HG02885 (cell line): Measurements from ENCODE around the gene AKAP6.

Source experiments
- ATAC-seq: cut with Tn5 transposase; IDR thresholded peaks from one replicate; pipeline ENCODE4 v1.9.1; 2021; ENCODE audit warnings: mild to moderate bottlenecking; ENCODE audit not compliant: unreplicated experiment, poor library complexity

Gene AKAP6

GRCh38 chr14:32329146-32329545 is at the start of gene AKAP6:
Gene AKAP6, plus strand, starts transcription at chr14:32329298. Its CDS starts 104,196 bp downstream, at chr14:32433494.
- ATAC-seq = no peak

GRCh38 chr14:32286602-32287001 is 42.5 kb upstream of the AKAP6 start:
- ATAC-seq = no peak

GRCh38 chr14:32296366-32296765 is 32.7 kb upstream of the AKAP6 start:
- ATAC-seq = no peak

- ATAC-seq = no peak
Observed at GRCh38 chr14:32298346-32298745, 30.8 kb upstream of the AKAP6 start.

GRCh38 chr14:32300136-32300535 is 29.0 kb upstream of the AKAP6 start:
- no peak for ATAC-seq

GRCh38 chr14:32303865-32304264 is 25.2 kb upstream of the AKAP6 start:
- ATAC-seq = no peak

GRCh38 chr14:32304296-32304695 is 24.8 kb upstream of the AKAP6 start:
- ATAC-seq = no peak

GRCh38 chr14:32306549-32306948 is 22.5 kb upstream of the AKAP6 start:
- no peak for ATAC-seq

- ATAC-seq = no peak
Observed at GRCh38 chr14:32307881-32308582, 21.1 kb upstream of the AKAP6 start.

- no peak for ATAC-seq
Observed at GRCh38 chr14:32310876-32311275, 18.2 kb upstream of the AKAP6 start.

GRCh38 chr14:32311294-32312009 is 17.6 kb upstream of the AKAP6 start:
- no peak for ATAC-seq

- ATAC-seq = no peak
Observed at GRCh38 chr14:32312010-32312331, 17.1 kb upstream of the AKAP6 start.

GRCh38 chr14:32313844-32314376 is 15.2 kb upstream of the AKAP6 start:
- no peak for ATAC-seq

- no peak for ATAC-seq
Observed at GRCh38 chr14:32318087-32318795, 10.9 kb upstream of the AKAP6 start.

- ATAC-seq = no peak
Observed at GRCh38 chr14:32319368-32320049, 9.6 kb upstream of the AKAP6 start.

GRCh38 chr14:32324601-32325000 is 4.5 kb upstream of the AKAP6 start:
- no peak for ATAC-seq

GRCh38 chr14:32327255-32327961 is 1.7 kb upstream of the AKAP6 start:
- ATAC-seq = no peak

- no peak for ATAC-seq
Observed at GRCh38 chr14:32329690-32330285, 690 bp downstream of the AKAP6 start.

- no peak for ATAC-seq
Observed at GRCh38 chr14:32330351-32331111, 1.4 kb downstream of the AKAP6 start.
